ENCODE measurements around the gene VTA1. TPM values are rescaled to one million over a fixed set of nuclear protein-coding genes. Genes with fewer than 3 reads are reported as not detected.

The VTA1 gene
- total and polyA plus RNA-seq, 11 donors = 14.3 to 56.6 (median 41.0) TPM

DNA sequence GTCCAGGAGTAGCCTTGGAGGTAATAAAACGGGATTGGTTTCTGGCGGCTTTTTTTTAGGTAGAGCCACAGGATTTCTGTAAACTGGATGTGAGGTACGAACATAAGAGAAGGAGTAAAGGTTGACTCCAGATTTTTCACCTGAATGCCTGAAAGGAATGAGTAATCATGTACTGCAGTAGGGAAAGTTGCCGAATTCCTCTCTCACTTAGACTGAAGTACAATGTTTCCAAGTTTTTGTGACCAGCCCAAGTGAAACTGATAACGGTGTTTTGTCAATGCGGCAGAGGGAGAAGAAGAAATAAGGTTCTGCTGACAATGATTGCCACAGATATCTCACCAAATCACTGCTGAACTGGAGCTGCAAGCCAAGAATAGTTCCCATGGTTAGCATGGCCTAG lies 75.0 kb downstream of the VTA1 start:
- TF ChIP-seq, protein P1, sequence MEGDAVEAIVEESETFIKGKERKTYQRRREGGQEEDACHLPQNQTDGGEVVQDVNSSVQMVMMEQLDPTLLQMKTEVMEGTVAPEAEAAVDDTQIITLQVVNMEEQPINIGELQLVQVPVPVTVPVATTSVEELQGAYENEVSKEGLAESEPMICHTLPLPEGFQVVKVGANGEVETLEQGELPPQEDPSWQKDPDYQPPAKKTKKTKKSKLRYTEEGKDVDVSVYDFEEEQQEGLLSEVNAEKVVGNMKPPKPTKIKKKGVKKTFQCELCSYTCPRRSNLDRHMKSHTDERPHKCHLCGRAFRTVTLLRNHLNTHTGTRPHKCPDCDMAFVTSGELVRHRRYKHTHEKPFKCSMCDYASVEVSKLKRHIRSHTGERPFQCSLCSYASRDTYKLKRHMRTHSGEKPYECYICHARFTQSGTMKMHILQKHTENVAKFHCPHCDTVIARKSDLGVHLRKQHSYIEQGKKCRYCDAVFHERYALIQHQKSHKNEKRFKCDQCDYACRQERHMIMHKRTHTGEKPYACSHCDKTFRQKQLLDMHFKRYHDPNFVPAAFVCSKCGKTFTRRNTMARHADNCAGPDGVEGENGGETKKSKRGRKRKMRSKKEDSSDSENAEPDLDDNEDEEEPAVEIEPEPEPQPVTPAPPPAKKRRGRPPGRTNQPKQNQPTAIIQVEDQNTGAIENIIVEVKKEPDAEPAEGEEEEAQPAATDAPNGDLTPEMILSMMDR (IDR thresholded peaks at IDR 0.05) = no peak
- no peak for TF ChIP-seq POLR2A (IDR thresholded peaks at IDR 0.05)
- intact Hi-C loops (cut with DNase I) = loop anchor here in 1 of 10 donors (10.0 kb wide), 1 partner anchor 163 kb away; no protein-coding TSS in a partner anchor
- H3K9me3 ChIP-seq = peaks cover 0 to under 1% (median 0%) of the 10 kb centered on the region in 12 donors
- ATAC-seq (no peak), DNase-seq (no peak)
- no peaks in the 10 kb centered on the region for H3K27me3 ChIP-seq
- 82 to 93% (median 83%) methylated on average over 6 of the region's 6 CpGs for WGBS, 4 donors
- H3K36me3 ChIP-seq = peaks cover 0 to 38% (median 22%) of the 10 kb centered on the region in 9 donors
- no peak overlapping the region for H3K27ac ChIP-seq
- H3K4me1 ChIP-seq = no peaks in the 10 kb centered on the region
- no peak overlapping the region for H3K4me3 ChIP-seq

DNA sequence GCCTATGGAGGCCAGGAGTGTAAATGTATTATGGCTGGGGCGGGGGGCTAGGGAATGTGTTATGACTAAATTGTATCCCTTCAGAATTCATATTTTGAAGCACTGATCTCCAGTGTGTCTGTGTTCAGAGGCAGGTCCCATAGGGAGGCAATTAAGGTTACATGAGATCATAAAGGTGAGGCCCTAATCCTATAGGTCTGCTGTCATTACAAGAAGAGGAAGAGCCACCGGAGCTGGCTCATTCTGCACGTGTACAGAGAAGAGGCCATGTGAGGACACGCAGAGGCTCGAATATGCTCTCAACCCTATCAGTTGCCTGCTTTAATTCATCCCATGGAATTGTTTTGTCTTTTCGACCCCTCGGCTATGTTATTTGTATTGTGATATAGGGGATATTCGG lies 76.9 kb downstream of the VTA1 start:
- no peak overlapping the region for H3K4me3 ChIP-seq
- no peaks in the 10 kb centered on the region for H3K4me1 ChIP-seq
- no peaks in the 10 kb centered on the region for H3K27me3 ChIP-seq
- no peak for TF ChIP-seq POLR2A (IDR thresholded peaks at IDR 0.05)
- TF ChIP-seq, protein P1 (IDR thresholded peaks at IDR 0.05) = no peak
- DNase-seq = no peak
- WGBS, 4 donors = 65 to 75% (median 68%) methylated on average over 8 of the region's 8 CpGs
- peaks cover 0 to 19% (median 0%) of the 10 kb centered on the region in 12 donors for H3K9me3 ChIP-seq
- no peak overlapping the region for H3K27ac ChIP-seq
- peaks cover 0 to 19% (median 13%) of the 10 kb centered on the region in 9 donors for H3K36me3 ChIP-seq
- no peak for ATAC-seq
- intact Hi-C loops (cut with DNase I) = loop anchor here in 1 of 10 donors (10.0 kb wide), 1 partner anchor 161 kb away; no protein-coding TSS in a partner anchor

DNA sequence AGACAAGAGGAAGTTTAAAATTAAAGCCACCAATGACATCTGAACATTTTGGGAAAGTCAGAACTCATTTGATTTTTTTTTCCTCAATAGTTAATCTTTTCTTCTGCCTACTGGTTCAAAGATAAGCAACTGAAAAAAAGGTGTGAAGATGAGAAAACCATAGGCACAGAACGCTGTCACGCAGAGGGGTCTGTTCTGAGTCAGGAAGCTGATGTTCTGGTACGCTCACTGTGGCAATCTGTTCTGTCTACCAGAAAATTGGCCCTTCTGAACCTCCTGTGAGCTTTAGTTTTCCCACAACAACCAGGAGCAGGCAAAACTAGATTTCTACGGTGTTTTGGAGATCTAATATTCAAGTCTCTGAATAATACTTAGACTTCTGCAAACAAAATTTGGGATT lies 78.1 kb downstream of the VTA1 start:
- Histone ChIP-seq H3K27me3 (no peaks in the 10 kb centered on the region), H3K36me3 (peaks cover 0 to 7% (median under 1%) of the 10 kb centered on the region in 9 donors), H3K4me3 (no peak overlapping the region), H3K9me3 (peaks cover 0 to 21% (median 0%) of the 10 kb centered on the region in 12 donors), H3K27ac (no peak overlapping the region), H3K4me1 (no peaks in the 10 kb centered on the region)
- 55 to 73% (median 65%) methylated on average over 4 of the region's 4 CpGs for WGBS, 4 donors
- DNase-seq (no peak), ATAC-seq (no peak)
- intact Hi-C loops (cut with DNase I) = loop anchor here in 1 of 10 donors (10.0 kb wide), 1 partner anchor 160 kb away; no protein-coding TSS in a partner anchor
- no peak for TF ChIP-seq POLR2A (IDR thresholded peaks at IDR 0.05)
- TF ChIP-seq, protein P1 (IDR thresholded peaks at IDR 0.05) = no peak

DNA sequence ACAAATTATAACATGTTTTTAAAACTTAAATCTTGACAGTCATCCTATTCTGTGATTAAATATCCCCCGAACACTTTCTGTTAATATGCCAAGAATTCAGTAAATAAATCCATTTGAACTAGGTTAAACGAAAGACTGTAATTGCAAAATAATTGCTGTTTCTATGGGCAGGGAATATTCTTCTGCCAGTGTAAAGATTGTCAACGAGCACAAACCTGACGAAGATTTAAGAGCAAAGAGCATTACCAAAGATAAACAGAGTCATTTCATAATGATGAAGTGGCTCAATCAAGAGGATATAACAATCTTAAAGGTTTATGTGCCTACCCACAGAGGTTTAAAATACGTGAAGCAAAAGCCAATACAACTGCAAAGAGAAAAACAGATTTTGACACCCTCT lies 78.5 kb downstream of the VTA1 start:
- WGBS, 4 donors = 80 to 87% (median 85%) methylated on average over 5 of the region's 5 CpGs
- H3K27ac ChIP-seq = no peak overlapping the region
- TF ChIP-seq POLR2A (IDR thresholded peaks at IDR 0.05) = no peak
- TF ChIP-seq, protein P1 (IDR thresholded peaks at IDR 0.05) = no peak
- peaks cover 0 to 21% (median 0%) of the 10 kb centered on the region in 12 donors for H3K9me3 ChIP-seq
- H3K36me3 ChIP-seq = peaks cover 0 to 2% (median 0%) of the 10 kb centered on the region in 9 donors
- no peaks in the 10 kb centered on the region for H3K4me1 ChIP-seq
- ATAC-seq (no peak), DNase-seq (no peak)
- H3K27me3 ChIP-seq = no peaks in the 10 kb centered on the region
- intact Hi-C loops (cut with DNase I) = loop anchor here in 1 of 10 donors (10.0 kb wide), 1 partner anchor 159 kb away; no protein-coding TSS in a partner anchor
- H3K4me3 ChIP-seq = no peak overlapping the region
